GM18502 (cell line): ENCODE measurements around the gene ATP11A.
A peak's percentile ranks its signal among the peaks of the same experiment; 100 is the strongest.

Experiments used
- ATAC-seq: cut with Tn5 transposase; IDR thresholded peaks from one replicate; pipeline ENCODE4 v1.9.1; 2021; ENCODE audit warnings: mild to moderate bottlenecking; ENCODE audit not compliant: unreplicated experiment, poor library complexity

ATP11A gene

DNA sequence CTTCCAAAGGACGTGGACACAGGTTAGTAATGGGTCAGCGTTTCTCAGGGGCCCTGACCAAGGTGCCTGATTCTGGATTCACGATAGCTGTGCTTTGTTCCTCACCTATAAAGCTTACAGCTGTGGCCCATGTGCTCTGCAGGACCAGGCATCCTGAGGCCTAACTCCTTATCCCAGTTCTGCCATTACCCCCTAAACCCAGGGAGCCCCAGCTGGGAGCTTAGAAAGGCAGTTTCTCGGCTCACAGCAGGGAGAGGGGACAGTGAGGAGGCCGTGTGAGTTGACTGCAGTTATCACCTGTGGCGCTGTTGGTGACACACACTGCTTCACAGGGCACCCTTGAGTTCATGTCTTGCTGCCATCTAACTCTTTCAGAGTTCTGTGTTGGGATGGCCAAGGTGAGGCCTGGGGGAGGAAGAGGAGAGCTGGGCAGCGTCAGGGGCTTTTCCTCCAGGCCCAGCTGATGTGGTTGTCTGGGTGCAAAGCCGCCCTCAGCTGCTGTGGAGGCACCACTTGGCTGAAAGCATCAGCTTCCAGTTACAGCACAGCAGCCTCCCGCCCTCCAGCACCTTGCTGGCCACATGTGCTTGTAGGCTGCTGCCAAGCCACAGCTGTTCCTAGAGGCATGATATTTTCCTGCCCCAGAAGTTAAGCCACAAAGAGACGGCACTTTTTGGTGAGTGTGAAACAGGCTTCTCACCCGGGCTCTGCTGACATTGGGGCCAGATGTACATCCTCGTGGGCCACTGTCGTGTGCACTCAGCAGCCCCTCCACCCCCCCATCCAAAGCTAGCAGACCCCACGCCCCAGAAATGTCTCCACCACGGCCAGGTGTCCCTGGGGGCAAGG is 179.6 kb downstream of the ATP11A start:
- no peak for ATAC-seq

GRCh38 chr13:112870051-112870331 is 180.2 kb downstream of the ATP11A start:
- ATAC-seq: no peak

DNA sequence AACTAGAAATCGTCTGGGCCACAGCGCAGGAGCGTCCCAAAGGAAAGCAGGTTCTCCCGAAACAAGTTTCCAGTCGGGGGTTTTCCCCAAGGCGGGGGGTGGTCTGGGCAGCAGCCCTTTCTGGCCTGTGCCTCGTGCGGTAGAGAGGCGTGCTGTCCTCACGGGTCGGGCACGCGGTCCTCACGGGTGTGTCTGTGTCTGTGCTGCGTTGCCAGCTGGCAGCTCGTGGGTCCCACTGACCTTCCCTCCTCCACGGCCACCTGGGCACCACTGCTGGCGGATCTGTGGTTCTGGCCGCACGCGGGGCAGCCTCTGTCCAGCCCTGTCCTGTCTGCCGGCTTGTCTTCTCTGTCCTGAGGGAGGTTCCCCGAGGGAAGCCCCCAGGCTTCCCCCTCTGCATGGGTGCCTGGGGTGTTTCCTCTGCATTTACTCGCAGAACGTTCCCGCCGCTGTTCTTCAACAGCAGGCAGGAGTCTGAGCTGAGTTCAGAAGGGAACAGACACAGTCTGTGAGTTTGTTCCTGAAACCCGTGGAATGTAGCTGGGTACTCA is 181.0 kb downstream of the ATP11A start:
- ATAC-seq: no peak

GRCh38 chr13:112871742-112872141 is 181.9 kb downstream of the ATP11A start:
- ATAC-seq: no peak

GRCh38 chr13:112872657-112873631 is 183.1 kb downstream of the ATP11A start:
- peak; percentile 42 for ATAC-seq

DNA sequence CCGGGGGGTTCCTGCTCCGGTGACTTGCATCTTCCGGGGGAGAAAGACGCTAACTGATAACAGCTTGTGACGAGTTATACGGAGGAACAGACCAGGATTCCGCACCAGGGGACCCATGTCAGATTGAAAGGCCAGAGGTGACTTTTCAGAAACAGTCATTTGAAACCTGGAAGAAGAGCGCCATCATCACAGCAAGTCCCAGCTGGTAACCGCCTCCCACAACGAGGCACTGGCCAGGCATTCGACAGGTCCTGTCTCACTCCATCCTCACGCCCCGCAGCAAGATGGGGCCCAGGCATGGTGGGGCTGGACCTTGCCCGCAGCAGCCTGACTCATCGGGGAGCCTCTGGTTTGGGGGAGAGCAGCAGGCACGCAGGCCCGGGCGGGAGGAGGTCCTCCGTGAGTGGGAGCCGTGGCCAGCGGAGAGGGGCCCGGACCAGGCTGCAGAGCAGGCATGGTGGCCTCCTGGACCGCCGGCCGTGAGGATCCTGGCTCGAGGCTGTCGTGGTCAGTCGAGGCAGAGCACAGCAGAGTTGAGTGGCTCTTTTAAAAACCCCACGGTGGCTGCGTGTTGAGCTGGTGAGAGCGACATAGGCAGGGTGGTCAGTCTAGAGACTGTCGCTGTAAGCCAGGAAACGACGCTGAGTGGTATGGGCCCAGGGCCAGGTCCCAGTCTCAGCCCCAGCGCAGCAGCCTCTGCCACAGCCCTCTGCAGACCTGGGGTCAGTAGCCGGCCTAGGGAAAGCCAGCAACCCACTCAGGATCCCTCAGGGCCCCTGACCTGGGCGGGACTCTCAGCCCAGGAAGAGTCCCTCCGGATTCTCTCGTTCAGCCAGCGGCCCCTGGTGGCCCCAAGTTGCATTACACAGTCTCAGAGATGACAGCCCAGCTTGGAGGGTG is 184.3 kb downstream of the ATP11A start:
- ATAC-seq: peak; percentile 81

- no peak for ATAC-seq
These were observed 185.0 kb downstream of the ATP11A start for GRCh38 chr13:112874751-112875300.

DNA sequence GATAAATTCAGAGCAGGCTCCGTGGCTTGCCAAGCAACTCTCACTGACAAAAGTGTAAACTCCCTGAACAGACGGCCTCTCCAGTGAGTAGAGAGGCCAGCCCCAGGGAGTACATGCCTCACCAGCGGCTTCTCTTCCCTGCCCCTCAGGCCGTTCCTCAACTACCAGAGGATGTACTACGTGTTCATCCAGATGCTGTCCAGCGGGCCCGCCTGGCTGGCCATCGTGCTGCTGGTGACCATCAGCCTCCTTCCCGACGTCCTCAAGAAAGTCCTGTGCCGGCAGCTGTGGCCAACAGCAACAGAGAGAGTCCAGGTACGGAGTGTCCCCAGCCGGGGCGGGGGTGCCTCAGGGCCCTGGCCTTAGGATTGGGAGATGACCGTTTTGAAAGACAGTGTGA is 185.8 kb downstream of the ATP11A start:
- no peak for ATAC-seq

- no peak for ATAC-seq
These were observed 186.6 kb downstream of the ATP11A start for GRCh38 chr13:112876305-112877000.

DNA sequence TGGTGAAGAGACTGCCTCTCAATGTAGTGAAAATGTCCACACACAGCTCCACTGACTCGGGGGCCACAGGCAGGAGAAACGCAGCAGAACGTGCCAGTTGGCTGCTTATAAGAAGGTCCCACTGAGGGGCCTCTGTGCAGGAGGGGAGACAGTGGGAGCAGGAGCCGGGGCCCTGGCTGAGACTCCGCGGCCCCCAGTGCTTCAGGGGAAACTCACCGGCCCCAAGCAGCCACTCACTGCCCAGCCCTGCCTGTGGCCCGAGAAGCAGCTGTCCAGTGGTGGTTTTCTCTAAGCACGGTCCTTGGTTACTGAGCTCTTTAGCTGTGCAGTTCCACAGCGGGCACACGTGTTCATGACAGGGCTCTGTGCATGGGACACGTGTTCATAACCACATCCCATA is 187.2 kb downstream of the ATP11A start:
- no peak for ATAC-seq

DNA sequence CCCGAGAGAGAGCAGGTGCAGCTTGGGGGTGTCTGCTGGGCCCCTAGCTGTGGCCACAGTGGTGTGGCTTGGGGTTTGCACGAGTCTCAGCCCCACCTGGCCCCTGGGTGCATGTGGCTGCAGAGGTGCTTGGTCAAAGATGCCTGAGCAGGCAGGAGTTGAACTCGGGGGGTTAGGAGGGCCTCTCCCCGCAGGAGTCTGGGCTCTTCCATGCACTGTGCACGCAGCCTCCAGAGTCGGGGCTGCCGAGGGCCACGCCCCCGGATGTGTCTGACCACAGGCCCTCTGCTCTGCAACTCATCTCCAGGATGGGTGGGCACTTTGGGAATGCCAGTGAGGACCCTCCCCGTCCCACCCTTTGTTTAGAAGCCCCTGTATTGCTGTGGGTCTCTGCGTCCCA is 187.7 kb downstream of the ATP11A start:
- ATAC-seq: no peak

GRCh38 chr13:112877976-112878955 is 188.4 kb downstream of the ATP11A start:
- no peak for ATAC-seq

DNA sequence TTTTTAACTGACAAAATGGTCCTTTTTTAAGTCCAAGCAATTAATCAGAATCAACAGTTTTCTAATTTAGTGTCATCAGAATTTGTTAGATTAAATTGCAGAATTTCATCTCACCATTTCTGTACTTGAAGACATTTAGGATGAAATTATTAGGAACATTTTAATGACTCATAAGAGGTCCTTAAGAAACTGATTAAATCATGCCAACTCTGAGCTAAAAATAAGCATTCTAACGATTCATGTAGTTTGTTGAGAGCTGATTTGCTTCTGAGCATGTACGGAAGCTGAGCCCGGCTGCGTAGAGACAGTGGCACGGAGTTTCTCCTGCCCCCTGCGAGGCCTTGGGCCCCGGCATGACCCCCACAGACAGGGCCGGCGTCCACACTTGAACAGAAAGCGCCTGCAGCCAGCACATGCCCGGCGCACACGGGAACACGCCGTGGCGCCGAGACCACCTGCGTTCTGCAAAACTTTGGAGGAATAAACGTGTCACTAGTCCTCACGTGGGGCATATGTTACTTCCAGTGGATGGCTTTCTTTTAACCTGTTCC is 189.5 kb downstream of the ATP11A start:
- ATAC-seq: no peak

GRCh38 chr13:112880221-112880641 is 190.4 kb downstream of the ATP11A start:
- no peak for ATAC-seq

DNA sequence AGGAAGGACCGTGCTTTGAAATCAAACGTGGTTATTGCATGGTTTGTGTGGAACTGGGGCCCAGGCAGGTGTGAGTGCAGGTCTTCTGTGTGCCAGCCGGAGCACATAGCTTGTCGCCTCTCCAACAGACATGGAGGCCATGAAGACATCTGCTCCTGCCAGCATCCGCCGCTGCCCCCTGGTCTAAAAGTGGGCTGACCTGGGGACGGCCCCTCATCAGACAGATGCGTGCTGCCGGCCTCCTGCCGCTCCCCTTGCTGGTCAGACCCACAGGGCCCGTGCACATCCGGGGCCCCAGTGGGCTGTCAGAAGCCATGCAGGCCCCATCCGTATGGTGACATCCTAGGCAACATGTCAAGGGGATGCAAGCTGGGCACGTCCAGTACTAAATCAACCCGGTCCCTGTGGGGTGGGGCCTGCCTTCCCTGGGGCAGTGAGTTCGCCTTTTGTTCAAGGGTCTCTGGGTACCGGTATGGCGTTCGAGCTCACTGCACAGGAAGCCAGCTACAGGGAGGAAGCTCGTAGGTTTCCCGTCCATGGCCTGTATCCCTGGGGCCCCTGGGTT is 191.2 kb downstream of the ATP11A start:
- ATAC-seq: no peak

- ATAC-seq: no peak
These were observed 192.1 kb downstream of the ATP11A start for GRCh38 chr13:112881656-112882554.
